Activated CD8-positive, alpha-beta memory T cell treated with anti-CD3 and anti-CD28 coated beads, Interleukin-2, amount 10 ng/mL, durations not matched to agents 7 days and 5 days (primary cell): ENCODE measurements around the gene TMEM115. TPM values are rescaled to one million over a fixed set of nuclear protein-coding genes. Genes with fewer than 3 reads are reported as not detected.

Source experiments
- total RNA-seq, 2 experiments: library from RNA; stranded (reverse); gene quantifications; one replicate each; pipeline ENCODE4 v1.2.3, GENCODE V29; 2021

TMEM115 gene
- total RNA-seq, 2 experiments from 2014 or later = 19.8 to 23.0 TPM

Other genes with a start within 250 kb of the TMEM115 start
- under 1 TPM; 0.07 to 0.09 TPM for gene SEMA3F, start 204.2 kb downstream of the TMEM115 start, total RNA-seq
- not detected for gene GNAT1, start 167.9 kb downstream of the TMEM115 start, total RNA-seq
- gene SLC38A3, start 154.2 kb downstream of the TMEM115 start, total RNA-seq = not detected
- gene GNAI2, start 123.3 kb downstream of the TMEM115 start, total RNA-seq = 100 to 1,000 TPM; 450 to 509 TPM
- gene SEMA3B, start 90.4 kb downstream of the TMEM115 start, total RNA-seq = under 1 TPM; 0.16 to 0.70 TPM
- gene LSMEM2, start 80.4 kb downstream of the TMEM115 start, total RNA-seq = not detected
- gene IFRD2, start 67.1 kb downstream of the TMEM115 start, total RNA-seq = 100 to 1,000 TPM in 1 of 2 experiments, 10 to 100 TPM in 1; 74.8 to 103 TPM
- 10 to 100 TPM; 13.0 to 14.3 TPM for gene HYAL3, start 60.1 kb downstream of the TMEM115 start, total RNA-seq
- gene NAA80, start 60.1 kb downstream of the TMEM115 start, total RNA-seq = 10 to 100 TPM; 23.1 to 37.3 TPM
- gene HYAL1, start 55.9 kb downstream of the TMEM115 start, total RNA-seq = under 1 TPM; 0.14 to 0.15 TPM
- 1 to 10 TPM; 7.4 TPM for gene HYAL2, start 36.8 kb downstream of the TMEM115 start, total RNA-seq
- 10 to 100 TPM; 20.4 to 25.0 TPM for gene TUSC2, start 31.3 kb downstream of the TMEM115 start, total RNA-seq
- 100 to 1,000 TPM; 124 to 205 TPM for gene RASSF1, start 18.7 kb downstream of the TMEM115 start, total RNA-seq
- gene ZMYND10, start 13.8 kb downstream of the TMEM115 start, total RNA-seq = 1 to 10 TPM; 2.4 to 2.9 TPM
- gene NPRL2, start 8.7 kb downstream of the TMEM115 start, total RNA-seq = 10 to 100 TPM; 45.3 to 49.7 TPM
- gene CYB561D2, start 8.7 kb downstream of the TMEM115 start, total RNA-seq = 10 to 100 TPM; 35.1 to 37.7 TPM
- 1 to 10 TPM in 1 of 2 experiments, under 1 TPM in 1; 0.56 to 1.1 TPM for gene CACNA2D2, start 144.1 kb upstream of the TMEM115 start, total RNA-seq
- 10 to 100 TPM; 15.6 to 17.8 TPM for gene C3orf18, start 208.2 kb upstream of the TMEM115 start, total RNA-seq
- 10 to 100 TPM; 49.9 to 61.3 TPM for gene HEMK1, start 210.0 kb upstream of the TMEM115 start, total RNA-seq